ENCODE data around the gene ARHGAP9.

The ARHGAP9 gene

GRCh38 chr12:57477710-57478681, 1.7 kb downstream of the ARHGAP9 start:
- Histone ChIP-seq H3K36me3 (no peaks in the 10 kb centered on the region), H3K4me3 (ENCODE audit: low read depth, low read length) (no peak overlapping the region), H3K4me1 (no peaks in the 10 kb centered on the region), H3K9me3 (no peaks in the 10 kb centered on the region; the same call in 1 of the 2 replicates), H3K27me3 (peaks cover 96% of the 10 kb centered on the region)
- TF ChIP-seq CTCF (IDR thresholded peaks at IDR 0.05; ENCODE audit: low read depth, low read length) = no peak
- DNase-seq = no peak

- H3K9me3 ChIP-seq = no peaks in the 10 kb centered on the region; the same call in 1 of the 2 replicates
- H3K4me3 ChIP-seq (ENCODE audit: low read depth, low read length) = no peak overlapping the region
- no peaks in the 10 kb centered on the region for H3K4me1 ChIP-seq
- TF ChIP-seq CTCF (IDR thresholded peaks at IDR 0.05; ENCODE audit: low read depth, low read length) = no peak
- no peak for DNase-seq
- H3K27me3 ChIP-seq = peaks cover 98% of the 10 kb centered on the region
- no peaks in the 10 kb centered on the region for H3K36me3 ChIP-seq
Measured at GRCh38 chr12:57476993-57477709, 2.5 kb downstream of the ARHGAP9 start.

- H3K27me3 ChIP-seq = peaks cover 97% of the 10 kb centered on the region
- H3K36me3 ChIP-seq = no peaks in the 10 kb centered on the region
- H3K9me3 ChIP-seq = no peaks in the 10 kb centered on the region
- DNase-seq = no peak
- TF ChIP-seq CTCF (IDR thresholded peaks at IDR 0.05; ENCODE audit: low read depth, low read length) = no peak
- no peaks in the 10 kb centered on the region for H3K4me1 ChIP-seq
- no peak overlapping the region for H3K4me3 ChIP-seq (ENCODE audit: low read depth, low read length)
Measured at GRCh38 chr12:57476162-57476992, 3.3 kb downstream of the ARHGAP9 start.

- peaks cover 97% of the 10 kb centered on the region for H3K27me3 ChIP-seq
- no peak for TF ChIP-seq CTCF (IDR thresholded peaks at IDR 0.05; ENCODE audit: low read depth, low read length)
Measured at GRCh38 chr12:57475271-57476161, 4.2 kb downstream of the ARHGAP9 start.

GRCh38 chr12:57474862-57475261, 4.8 kb downstream of the ARHGAP9 start:
- no peak overlapping the region for H3K4me3 ChIP-seq (ENCODE audit: low read depth, low read length)
- DNase-seq = no peak
- peaks cover 97% of the 10 kb centered on the region for H3K27me3 ChIP-seq
- H3K36me3 ChIP-seq = no peaks in the 10 kb centered on the region
- no peaks in the 10 kb centered on the region for H3K9me3 ChIP-seq
- H3K4me1 ChIP-seq = no peaks in the 10 kb centered on the region
- no peak for TF ChIP-seq CTCF (IDR thresholded peaks at IDR 0.05; ENCODE audit: low read depth, low read length)

More at GRCh38 chr12:57475271-57476161, 4.2 kb downstream of the ARHGAP9 start:
- Histone ChIP-seq H3K4me3 (ENCODE audit: low read depth, low read length) (0 out of 2 replicates have a peak overlapping the region, but pooled peaks have one; percentile 12), H3K9me3 (no peaks in the 10 kb centered on the region), H3K4me1 (no peaks in the 10 kb centered on the region), H3K36me3 (no peaks in the 10 kb centered on the region)
- peak; percentile 34 for DNase-seq
